Posterior cingulate gyrus (tissue), 11 donors: ENCODE measurements around the gene ZAR1L.
A peak's percentile ranks its signal among the peaks of the same experiment; 100 is the strongest.
"Not testable (repeated sequence)": the region's sequence is repeated elsewhere in the genome, so short reads cannot be mapped to it uniquely, and the experiment has no call there.

Source experiments
- DNase-seq, 10 donors: peaks; one replicate each; pipeline versions ENCODE4 v3.0.0 to v3.0.0-alpha.2; 2020 to 2021; ENCODE audit warnings: mixed read lengths in 3 of 10
- intact Hi-C: fragments of 100-400 bp; cut with DNase I; formaldehyde crosslinking; loops from one replicate; pipeline ENCODE4 v1.15.1; 2023

Gene ZAR1L

GRCh38 chr13:32315238-32316027 is at the start of gene ZAR1L, which contains the start of gene BRCA2:
Gene ZAR1L, minus strand, starts transcription at chr13:32315363. Its CDS starts 3,438 bp downstream, at chr13:32311925.
Gene BRCA2, plus strand, starts transcription at chr13:32315508. Its CDS starts 953 bp downstream, at chr13:32316461.
- intact Hi-C loops: loop anchor here (10.0 kb wide), 2 partner anchors 109 to 219 kb away; partner anchors contain the start of genes N4BP2L1 and N4BP2L2
- DNase-seq: peak; percentile 81 to 98 (median 90)

GRCh38 chr13:32362574-32362973 is 47.4 kb upstream of the ZAR1L start:
- intact Hi-C loops: no loop called here
- no peak for DNase-seq

GRCh38 chr13:32355935-32356334 is 40.8 kb upstream of the ZAR1L start:
- intact Hi-C loops, DNase-seq: not testable (repeated sequence)

- intact Hi-C loops: no loop called here
- no peak for DNase-seq
These were observed 38.9 kb upstream of the ZAR1L start for GRCh38 chr13:32354040-32354439.

GRCh38 chr13:32350839-32351441 is 35.8 kb upstream of the ZAR1L start:
- DNase-seq, intact Hi-C loops: not testable (repeated sequence)

GRCh38 chr13:32347651-32348050 is 32.5 kb upstream of the ZAR1L start:
- no peak for DNase-seq
- intact Hi-C loops: no loop called here

GRCh38 chr13:32340914-32341313 is 25.8 kb upstream of the ZAR1L start:
- no peak for DNase-seq
- intact Hi-C loops: no loop called here

- intact Hi-C loops: no loop called here
- no peak for DNase-seq
These were observed 19.5 kb upstream of the ZAR1L start for GRCh38 chr13:32334671-32335070.

- intact Hi-C loops: no loop called here
These were observed 15.3 kb upstream of the ZAR1L start for GRCh38 chr13:32330441-32330840.

GRCh38 chr13:32323912-32324311 is 8.7 kb upstream of the ZAR1L start:
- intact Hi-C loops: no loop called here
- no peak for DNase-seq

More at GRCh38 chr13:32330441-32330840, 15.3 kb upstream of the ZAR1L start:
- DNase-seq: no peak

GRCh38 chr13:32320528-32320927 is 5.4 kb upstream of the ZAR1L start:
- no peak for DNase-seq
- intact Hi-C loops: no loop called here

GRCh38 chr13:32317716-32318465 is 2.7 kb upstream of the ZAR1L start:
- intact Hi-C loops: loop anchor here (10.0 kb wide), 2 partner anchors 107 to 217 kb away; partner anchors contain the start of genes N4BP2L1 and N4BP2L2
- no peak for DNase-seq

GRCh38 chr13:32316501-32316900 is 1.3 kb upstream of the ZAR1L start:
- no peak for DNase-seq
- intact Hi-C loops: loop anchor here (10.0 kb wide), 2 partner anchors 108 to 218 kb away; partner anchors contain the start of genes N4BP2L1 and N4BP2L2

- DNase-seq: peak in 2 of 10 donors; percentile 2 to 43
These were observed 821 bp upstream of the ZAR1L start for GRCh38 chr13:32316028-32316339.

GRCh38 chr13:32314271-32315237 is 609 bp downstream of the ZAR1L start:
- intact Hi-C loops: loop anchor here (10.0 kb wide), 2 partner anchors 110 to 220 kb away; partner anchors contain the start of genes N4BP2L1 and N4BP2L2
- peak in 3 of 10 donors; percentile 13 to 81 (median 75) for DNase-seq

More at GRCh38 chr13:32316028-32316339, 821 bp upstream of the ZAR1L start:
- intact Hi-C loops: loop anchor here (10.0 kb wide), 2 partner anchors 109 to 219 kb away; partner anchors contain the start of genes N4BP2L1 and N4BP2L2

- intact Hi-C loops: loop anchor here (10.0 kb wide), 2 partner anchors 113 to 223 kb away; partner anchors contain the start of genes N4BP2L1 and N4BP2L2
- DNase-seq: peak in 2 of 10 donors; percentile 59 to 76
These were observed 3.8 kb downstream of the ZAR1L start for GRCh38 chr13:32311188-32311897.

- intact Hi-C loops: loop anchor here (1.0 to 10.0 kb wide), 3 partner anchors 115 to 291 kb away; partner anchors contain the start of genes N4BP2L1 and N4BP2L2
- DNase-seq: no peak
These were observed 4.9 kb downstream of the ZAR1L start for GRCh38 chr13:32310134-32310706.
